Kidney (tissue), 14 donors: ENCODE data around the gene LRTM1. TPM values are rescaled to one million over a fixed set of nuclear protein-coding genes. Genes with fewer than 3 reads are reported as not detected.
A peak's percentile ranks its signal among the peaks of the same experiment; 100 is the strongest.

Experiments
- DNase-seq, 5 donors: peaks; one replicate each; pipeline ENCODE4 v3.0.0-alpha.2; 2013 to 2020
- FAIRE-seq: peaks from 2 replicates; lab custom pipeline; 2012; peaks lifted over from hg19 to GRCh38; lab: Jason Lieb, UNC
- H3K27ac ChIP-seq, 2 donors: one replicate each; pipeline ENCODE4 v1.7.0; 2013; ENCODE audit warnings: low read depth in 2 of 2, low read length in 2 of 2, inconsistent platforms in 1 of 2
- H3K27me3 ChIP-seq: one replicate; pipeline ENCODE4 v1.7.1; 2013; ENCODE audit warnings: low read length, inconsistent platforms; ENCODE audit not compliant: control insufficient read depth, insufficient read depth
- H3K36me3 ChIP-seq, 3 donors: one replicate each; pipeline versions ENCODE4 v1.7.0 to v1.7.1; 2013; ENCODE audit warnings: low read length in 3 of 3, control low read depth in 1 of 3, inconsistent platforms in 1 of 3; ENCODE audit not compliant: insufficient read depth in 3 of 3, control insufficient read depth in 2 of 3
- H3K4me1 ChIP-seq, 3 donors: one replicate each; pipeline versions ENCODE4 v1.7.0 to v1.7.1; 2013; ENCODE audit warnings: low read length in 3 of 3, inconsistent platforms in 1 of 3, low read depth in 1 of 3; ENCODE audit not compliant: control insufficient read depth in 2 of 3, insufficient read depth in 2 of 3
- H3K4me3 ChIP-seq, 3 donors: one replicate each; pipeline versions ENCODE4 v1.7.0 to v1.8.1; 2013; ENCODE audit warnings: low read length in 3 of 3, control low read depth in 1 of 3, inconsistent platforms in 1 of 3
- H3K9ac ChIP-seq, 3 donors: one replicate each; pipeline versions ENCODE4 v1.7.0 to v1.7.1; 2013; ENCODE audit warnings: low read length in 3 of 3, control low read depth in 1 of 3, inconsistent platforms in 1 of 3
- H3K9me3 ChIP-seq, 3 donors: one replicate each; pipeline versions ENCODE4 v1.7.0 to v1.7.1; 2013; ENCODE audit warnings: low read length in 3 of 3, control low read depth in 1 of 3, inconsistent platforms in 1 of 3; ENCODE audit not compliant: control insufficient read depth in 2 of 3, insufficient read depth in 1 of 3
- CTCF ChIP-seq: IDR thresholded peaks from 3 replicates; pipeline ENCODE4 v1.5.1; 2012; ENCODE audit warnings: mild to moderate bottlenecking, moderate library complexity, borderline replicate concordance; ENCODE audit not compliant: insufficient read depth; ENCODE audit errors: extremely low read depth
- intact Hi-C: fragments of 100-400 bp; cut with DNase I; formaldehyde crosslinking; loops from one replicate; pipeline ENCODE4 v1.11.1; 2022
- polyA plus RNA-seq: library from polyadenylated mRNA; stranded (reverse); fragments of 350-450 nt; fragmentation: Illumina TruSeq; extraction: RNeasy Lipid Tissue Mini Kit (QIAGEN cat#74804); gene quantifications from one replicate; pipeline ENCODE4 v1.2.3, GENCODE V29; 2014; ENCODE audit warnings: low read depth, low replicate concordance; ENCODE audit not compliant: insufficient read depth
- total RNA-seq: library from RNA; stranded (reverse); fragmentation: NEBNext Ultra II Directional; extraction: Animal tissue kit (Norgen Biotek cat#: 25700); gene quantifications from one replicate; pipeline ENCODE4 v1.2.1, GENCODE V29; 2021
- donor health status: control.
- donor health status: control.
- donor health status: control.
- donor health status: control.
- donor health status: control.
- donor health status: DM: yes; HTN: yes; CAD: no.
- donor health status: Normal renal cell carcinoma (clear cell type).

LRTM1 gene
- total and polyA plus RNA-seq, 2 donors from 2014 or later: not detected

- Histone ChIP-seq H3K36me3 (no peaks in the 10 kb centered on the region), H3K9me3 (no peaks in the 10 kb centered on the region), H3K4me1 (no peaks in the 10 kb centered on the region), H3K4me3 (no peak overlapping the region), H3K9ac (no peak overlapping the region), H3K27ac (no peak overlapping the region), H3K27me3 (no peaks in the 10 kb centered on the region)
- TF ChIP-seq CTCF: no peak
- DNase-seq (no peak), FAIRE-seq (no peak)
- intact Hi-C loops: no loop called here
Observed at GRCh38 chr3:54955496-54955895, 27.6 kb upstream of the LRTM1 start.

- Histone ChIP-seq H3K9ac (no peak overlapping the region), H3K4me3 (no peak overlapping the region), H3K4me1 (no peaks in the 10 kb centered on the region), H3K27ac (no peak overlapping the region), H3K9me3 (no peaks in the 10 kb centered on the region), H3K36me3 (no peaks in the 10 kb centered on the region), H3K27me3 (no peaks in the 10 kb centered on the region)
- FAIRE-seq (no peak), DNase-seq (no peak)
- no peak for TF ChIP-seq CTCF
- intact Hi-C loops: no loop called here
Observed at GRCh38 chr3:54954521-54954920, 26.7 kb upstream of the LRTM1 start.

GRCh38 chr3:54954022-54954421 is 26.2 kb upstream of the LRTM1 start:
- no peak overlapping the region for H3K4me3 ChIP-seq
- no peaks in the 10 kb centered on the region for H3K36me3 ChIP-seq
- intact Hi-C loops: no loop called here
- H3K27ac ChIP-seq: no peak overlapping the region
- H3K9me3 ChIP-seq: no peaks in the 10 kb centered on the region
- DNase-seq (peak in 2 of 5 donors; percentile 18 to 35), FAIRE-seq (no peak)
- H3K9ac ChIP-seq: no peak overlapping the region
- TF ChIP-seq CTCF: no peak
- H3K27me3 ChIP-seq: no peaks in the 10 kb centered on the region
- H3K4me1 ChIP-seq: no peaks in the 10 kb centered on the region

- no peak overlapping the region for H3K9ac ChIP-seq
- FAIRE-seq (no peak), DNase-seq (peak; percentile 56 to 83 (median 71))
- H3K36me3 ChIP-seq: no peaks in the 10 kb centered on the region
- intact Hi-C loops: no loop called here
- H3K4me1 ChIP-seq: no peaks in the 10 kb centered on the region
- no peak overlapping the region for H3K27ac ChIP-seq
- no peaks in the 10 kb centered on the region for H3K9me3 ChIP-seq
- H3K4me3 ChIP-seq: no peak overlapping the region
- no peaks in the 10 kb centered on the region for H3K27me3 ChIP-seq
- TF ChIP-seq CTCF: peak; percentile 37
Observed at GRCh38 chr3:54951405-54951804, 23.5 kb upstream of the LRTM1 start.
